ENCODE measurements around the gene U2SURP. TPM values are rescaled to one million over a fixed set of nuclear protein-coding genes. Genes with fewer than 3 reads are reported as not detected.

The U2SURP gene
- 101 TPM for polyA plus RNA-seq
- long read RNA-seq, donor 1, partial matches to known transcripts: 0 of 3 reads
- long read RNA-seq, donor 1, other reads (novel, unspliced or antisense): 0 of 3 reads
- long read RNA-seq, donor 2, full-length matches to known transcripts: 9 of 9 reads
- long read RNA-seq, donor 2, partial matches to known transcripts: 0 of 9 reads
- long read RNA-seq, donor 2, other reads (novel, unspliced or antisense): 0 of 9 reads
- long read RNA-seq, donor 3: 0 reads
- long read RNA-seq, donor 4, partial matches to known transcripts: 0 of 5 reads
- long read RNA-seq, donor 4, other reads (novel, unspliced or antisense): 0 of 5 reads
- long read RNA-seq, donor 5, full-length matches to known transcripts: 9 of 9 reads
- long read RNA-seq, donor 5, partial matches to known transcripts: 0 of 9 reads
- long read RNA-seq, donor 5, other reads (novel, unspliced or antisense): 0 of 9 reads
- long read RNA-seq, donor 6, transcript U2SURP-215 (6 exons, 588 nt): major isoform, 10 of 17 reads
- long read RNA-seq, donor 6, partial matches to known transcripts: 5 of 17 reads
- long read RNA-seq, donor 6, other reads (novel, unspliced or antisense): 0 of 17 reads
- long read RNA-seq, donor 7, transcript U2SURP-215 (6 exons, 588 nt): major isoform, 10 of 11 reads
- long read RNA-seq, donor 7, partial matches to known transcripts: 0 of 11 reads
- long read RNA-seq, donor 7, other reads (novel, unspliced or antisense): 0 of 11 reads
- long read RNA-seq, donor 8, transcript U2SURP-215 (6 exons, 588 nt): major isoform, 12 of 20 reads
- long read RNA-seq, donor 8, partial matches to known transcripts: 5 of 20 reads
- long read RNA-seq, donor 8, other reads (novel, unspliced or antisense): 0 of 20 reads
- long read RNA-seq, donor 9, transcript U2SURP-215 (6 exons, 588 nt): major isoform, 13 of 26 reads
- long read RNA-seq, donor 9, partial matches to known transcripts: 10 of 26 reads
- long read RNA-seq, donor 9, other reads (novel, unspliced or antisense): 0 of 26 reads
- long read RNA-seq, donor 10, transcript U2SURP-215 (6 exons, 588 nt): major isoform, 15 of 34 reads
- long read RNA-seq, donor 10, partial matches to known transcripts: 18 of 34 reads
- long read RNA-seq, donor 10, other reads (novel, unspliced or antisense): 0 of 34 reads
- long read RNA-seq, donor 11, full-length matches to known transcripts: 13 of 13 reads
- long read RNA-seq, donor 11, partial matches to known transcripts: 0 of 13 reads
- long read RNA-seq, donor 11, other reads (novel, unspliced or antisense): 0 of 13 reads

DNA sequence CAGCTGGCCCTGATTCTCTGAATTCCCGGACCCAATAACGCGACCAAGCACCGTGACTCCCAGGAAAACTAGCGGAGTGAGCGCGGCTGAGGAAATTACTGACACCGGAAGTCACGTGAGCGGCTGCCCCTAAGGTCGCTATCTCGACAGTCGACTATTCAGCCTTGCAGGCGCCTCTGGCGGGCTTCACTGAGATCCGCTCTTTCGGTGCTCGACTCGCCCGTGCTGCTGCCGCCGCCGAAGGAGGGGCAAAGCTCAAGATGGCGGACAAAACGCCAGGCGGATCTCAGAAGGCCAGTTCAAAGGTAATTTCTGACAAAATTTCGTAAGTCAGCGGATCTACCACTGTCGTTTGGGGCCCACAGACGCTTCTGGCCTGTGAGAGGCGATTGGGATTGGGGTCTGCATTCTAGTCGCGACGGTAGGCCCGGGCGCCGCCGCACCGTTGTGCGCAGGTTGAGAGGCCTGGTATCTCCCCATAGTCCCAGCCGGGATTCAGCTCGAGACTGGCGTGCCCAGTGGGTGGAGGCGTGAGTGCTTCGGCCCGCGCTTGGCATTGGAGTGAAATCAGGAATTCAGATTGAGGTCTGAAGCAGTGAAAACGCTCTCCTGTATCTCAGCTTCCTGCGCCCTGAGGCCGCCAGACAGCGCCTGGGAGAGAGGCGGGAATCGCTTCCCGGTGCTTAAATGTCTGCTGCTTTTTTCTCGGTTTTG lies at the start of gene U2SURP:
TSS of gene U2SURP (plus strand) at position 202 of the 714 bp plus-strand sequence. CDS start at position 261, 59 bp downstream.
- Histone ChIP-seq H3K4me1 (ENCODE audit: control insufficient read depth, insufficient read depth, low read length) (peaks cover 6% of the 10 kb centered on the region), H3K4me3 (ENCODE audit: low read length) (peak within 1 kb of the TSS; percentile 88), H3K27me3 (ENCODE audit: control insufficient read depth, insufficient read depth, low read length) (no peaks in the 10 kb centered on the region), H3K27ac (ENCODE audit: low read length) (peak within 1 kb of the TSS; percentile 93), H3K9me3 (ENCODE audit: control insufficient read depth, low read depth, low read length) (no peaks in the 10 kb centered on the region), H3K36me3 (ENCODE audit: control insufficient read depth, insufficient read depth, low read length) (no peaks in the 10 kb centered on the region)
- WGBS (ENCODE audit: insufficient coverage, low lambda C conversion rate): no CpG with 5 or more reads among the region's 55 CpGs
- DNase-seq: peak; percentile 98 to 99

DNA sequence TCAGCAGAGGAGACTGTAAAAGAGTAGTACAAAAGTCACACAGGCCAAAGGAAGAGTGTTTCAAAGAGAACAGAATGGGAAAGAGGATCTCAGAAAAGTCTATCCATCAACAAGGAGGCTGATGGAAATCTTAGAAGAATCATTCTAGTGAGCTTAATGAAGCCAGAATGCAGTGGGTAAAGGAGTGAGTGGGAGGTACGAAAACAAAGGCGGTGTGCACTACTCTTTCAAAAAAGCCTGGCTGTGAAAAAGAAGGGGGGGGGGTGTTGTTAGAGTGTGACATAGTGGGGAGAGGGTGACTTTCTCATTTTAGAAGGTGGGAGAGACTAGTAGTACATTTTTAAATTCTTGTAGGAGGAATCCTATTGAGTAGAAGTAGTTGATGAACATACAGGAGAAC lies 49.6 kb upstream of the U2SURP start:
- Histone ChIP-seq H3K27me3 (ENCODE audit: control insufficient read depth, insufficient read depth, low read length) (peaks cover 45% of the 10 kb centered on the region), H3K36me3 (ENCODE audit: control insufficient read depth, insufficient read depth, low read length) (no peaks in the 10 kb centered on the region), H3K9me3 (ENCODE audit: control insufficient read depth, low read depth, low read length) (peaks cover 5% of the 10 kb centered on the region), H3K27ac (ENCODE audit: low read length) (no peak overlapping the region), H3K4me3 (ENCODE audit: low read length) (no peak overlapping the region), H3K4me1 (ENCODE audit: control insufficient read depth, insufficient read depth, low read length) (no peaks in the 10 kb centered on the region)
- no peak for DNase-seq
- WGBS (ENCODE audit: insufficient coverage, low lambda C conversion rate): no CpG with 5 or more reads among the region's 2 CpGs

DNA sequence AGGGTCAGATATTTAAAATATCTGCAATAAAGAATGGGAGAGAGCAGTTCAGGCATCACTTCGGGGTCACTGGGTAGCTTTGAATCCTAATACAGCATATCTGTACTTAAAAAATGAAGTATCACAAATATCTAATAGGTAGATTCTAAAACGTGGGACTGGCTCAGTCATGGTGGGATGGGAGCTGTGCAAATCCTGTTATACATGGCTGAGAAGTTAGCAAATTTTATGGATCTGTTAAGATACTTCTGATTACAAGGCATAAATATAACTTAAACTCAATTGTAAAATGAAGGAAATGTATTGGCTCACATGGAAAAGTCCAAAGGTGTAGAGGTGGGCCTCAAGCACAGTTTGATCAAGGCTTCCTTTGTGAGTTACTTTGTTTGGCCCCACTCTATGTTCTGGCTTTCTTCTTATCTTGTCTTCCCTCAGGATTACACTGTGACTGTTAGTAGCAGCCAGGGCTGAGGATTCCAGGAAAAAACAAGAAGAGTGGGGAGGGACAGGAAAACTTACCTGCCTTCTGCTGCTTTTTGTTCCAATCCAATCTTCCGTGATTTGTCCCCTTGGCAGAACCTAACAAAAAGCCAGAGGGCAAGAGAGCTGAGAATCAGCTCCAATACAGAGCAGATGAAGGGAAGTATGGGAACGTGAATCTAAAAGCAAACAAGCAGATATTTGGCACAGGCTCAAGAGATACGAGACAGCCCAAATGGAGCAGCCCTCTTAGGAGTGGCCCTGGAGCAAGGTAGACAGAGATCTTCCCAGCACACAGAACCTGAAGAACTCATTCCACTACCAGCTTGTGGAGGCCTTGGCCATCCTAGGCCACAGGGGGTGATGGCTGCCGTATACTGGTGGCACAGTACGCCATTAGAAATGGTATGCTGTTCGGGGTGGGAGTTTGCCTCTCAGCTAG lies 48.8 kb upstream of the U2SURP start:
- no peak overlapping the region for H3K27ac ChIP-seq (ENCODE audit: low read length)
- no peaks in the 10 kb centered on the region for H3K36me3 ChIP-seq (ENCODE audit: control insufficient read depth, insufficient read depth, low read length)
- no peaks in the 10 kb centered on the region for H3K4me1 ChIP-seq (ENCODE audit: control insufficient read depth, insufficient read depth, low read length)
- H3K4me3 ChIP-seq (ENCODE audit: low read length): no peak overlapping the region
- no peak for DNase-seq
- H3K27me3 ChIP-seq (ENCODE audit: control insufficient read depth, insufficient read depth, low read length): peaks cover 41% of the 10 kb centered on the region
- 100% methylated on average over 3 of the region's 8 CpGs for WGBS (ENCODE audit: insufficient coverage, low lambda C conversion rate)
- peaks cover under 1% of the 10 kb centered on the region for H3K9me3 ChIP-seq (ENCODE audit: control insufficient read depth, low read depth, low read length)

DNA sequence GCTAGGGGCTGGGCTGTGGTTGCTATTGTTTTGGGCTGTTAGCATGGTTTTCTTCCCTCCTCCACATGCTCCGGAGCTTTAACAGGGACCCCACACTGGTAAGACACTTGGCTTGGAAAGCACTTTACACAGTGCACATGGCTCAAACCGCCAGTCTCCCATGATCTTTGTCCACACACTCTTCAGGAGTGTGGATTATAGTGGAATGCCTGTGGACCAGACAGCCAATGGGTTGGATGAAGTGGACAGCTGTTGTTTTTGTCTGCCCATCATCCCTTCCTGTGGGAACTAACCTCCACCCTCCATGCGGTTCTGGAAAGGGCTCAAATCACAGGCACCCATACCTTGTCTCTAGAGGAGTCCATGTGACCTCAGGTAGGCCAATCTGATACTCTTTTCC lies 47.9 kb upstream of the U2SURP start:
- Histone ChIP-seq H3K9me3 (ENCODE audit: control insufficient read depth, low read depth, low read length) (no peaks in the 10 kb centered on the region), H3K4me1 (ENCODE audit: control insufficient read depth, insufficient read depth, low read length) (no peaks in the 10 kb centered on the region), H3K36me3 (ENCODE audit: control insufficient read depth, insufficient read depth, low read length) (no peaks in the 10 kb centered on the region), H3K27ac (ENCODE audit: low read length) (no peak overlapping the region), H3K27me3 (ENCODE audit: control insufficient read depth, insufficient read depth, low read length) (peaks cover 40% of the 10 kb centered on the region), H3K4me3 (ENCODE audit: low read length) (no peak overlapping the region)
- no peak for DNase-seq
- WGBS (ENCODE audit: insufficient coverage, low lambda C conversion rate): no CpG with 5 or more reads among the region's 3 CpGs

DNA sequence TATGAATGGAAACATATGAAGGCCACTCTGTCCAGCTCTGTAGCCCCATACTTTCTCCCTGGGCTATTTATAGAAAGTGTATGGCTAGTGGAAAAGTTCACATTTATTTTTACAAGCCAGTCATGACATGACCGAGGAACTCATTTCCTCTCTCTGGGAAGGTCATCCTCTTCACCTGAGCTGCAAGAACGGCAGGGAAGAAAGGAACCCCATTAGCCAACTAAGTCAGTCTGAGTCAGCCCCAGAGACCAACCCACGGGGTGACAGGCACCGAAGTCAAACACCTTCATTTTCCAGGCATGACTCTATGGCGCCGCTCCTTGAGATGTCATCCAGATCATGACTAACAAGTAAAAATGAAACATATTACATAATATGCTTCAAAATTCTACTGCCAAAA lies 42.7 kb upstream of the U2SURP start:
- H3K9me3 ChIP-seq (ENCODE audit: control insufficient read depth, low read depth, low read length): peaks cover 8% of the 10 kb centered on the region
- no peak overlapping the region for H3K4me3 ChIP-seq (ENCODE audit: low read length)
- H3K27me3 ChIP-seq (ENCODE audit: control insufficient read depth, insufficient read depth, low read length): peaks cover 57% of the 10 kb centered on the region
- H3K4me1 ChIP-seq (ENCODE audit: control insufficient read depth, insufficient read depth, low read length): no peaks in the 10 kb centered on the region
- 80% methylated on average over 5 of the region's 6 CpGs for WGBS (ENCODE audit: insufficient coverage, low lambda C conversion rate)
- DNase-seq: no peak
- no peak overlapping the region for H3K27ac ChIP-seq (ENCODE audit: low read length)
- no peaks in the 10 kb centered on the region for H3K36me3 ChIP-seq (ENCODE audit: control insufficient read depth, insufficient read depth, low read length)

DNA sequence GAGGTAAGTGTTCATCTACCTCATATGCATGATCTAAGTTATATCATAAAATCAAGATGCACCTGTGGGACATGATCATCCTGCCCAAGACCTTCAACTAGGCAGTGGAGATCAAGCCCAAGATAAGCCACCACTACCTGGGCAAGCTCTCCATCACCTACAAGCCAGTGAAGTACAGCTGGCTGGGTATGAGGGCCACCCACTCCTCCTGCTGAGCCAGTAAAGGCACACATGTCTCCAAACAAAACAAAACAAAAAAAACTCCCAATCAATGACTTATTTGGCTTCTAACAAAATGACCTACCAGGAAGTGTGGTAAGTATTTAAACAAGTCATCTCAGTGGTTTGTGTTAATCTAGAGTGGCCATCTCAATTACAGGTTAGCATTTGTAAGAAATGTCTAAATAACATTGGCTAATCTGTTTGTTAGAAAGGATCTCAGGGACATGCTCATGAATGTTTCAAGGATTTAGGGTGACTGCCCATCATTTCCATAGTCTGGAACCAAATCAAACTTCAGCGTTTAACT lies 41.0 kb upstream of the U2SURP start:
- Histone ChIP-seq H3K36me3 (ENCODE audit: control insufficient read depth, insufficient read depth, low read length) (no peaks in the 10 kb centered on the region), H3K9me3 (ENCODE audit: control insufficient read depth, low read depth, low read length) (peaks cover 8% of the 10 kb centered on the region), H3K27me3 (ENCODE audit: control insufficient read depth, insufficient read depth, low read length) (peaks cover 67% of the 10 kb centered on the region), H3K4me3 (ENCODE audit: low read length) (no peak overlapping the region), H3K4me1 (ENCODE audit: control insufficient read depth, insufficient read depth, low read length) (no peaks in the 10 kb centered on the region), H3K27ac (ENCODE audit: low read length) (no peak overlapping the region)
- no CpG with 5 or more reads among the region's 1 CpG for WGBS (ENCODE audit: insufficient coverage, low lambda C conversion rate)
- DNase-seq: no peak

DNA sequence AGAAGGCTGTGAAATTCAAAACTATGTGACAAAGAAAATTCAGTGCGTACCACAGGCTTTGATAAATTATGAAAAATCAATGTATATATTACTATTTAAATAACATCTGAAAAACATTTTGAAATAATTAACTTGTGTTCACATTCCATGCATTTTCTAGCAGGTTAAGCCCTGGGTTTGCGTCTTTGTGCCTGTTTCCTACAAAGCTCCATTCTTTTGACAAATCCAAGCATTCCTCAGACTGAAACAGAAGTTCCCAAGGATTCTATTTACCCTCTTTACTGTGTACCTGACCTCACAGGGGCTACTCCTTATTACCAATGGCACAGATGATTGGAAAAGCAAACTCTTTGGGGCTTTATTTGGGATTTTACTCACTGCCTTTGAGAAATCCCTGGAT lies 39.8 kb upstream of the U2SURP start:
- no peak overlapping the region for H3K4me3 ChIP-seq (ENCODE audit: low read length)
- DNase-seq: no peak
- no peak overlapping the region for H3K27ac ChIP-seq (ENCODE audit: low read length)
- no peaks in the 10 kb centered on the region for H3K4me1 ChIP-seq (ENCODE audit: control insufficient read depth, insufficient read depth, low read length)
- WGBS (ENCODE audit: insufficient coverage, low lambda C conversion rate): 100% methylated on average over 1 of the region's 2 CpGs
- H3K27me3 ChIP-seq (ENCODE audit: control insufficient read depth, insufficient read depth, low read length): peaks cover 71% of the 10 kb centered on the region
- peaks cover 8% of the 10 kb centered on the region for H3K9me3 ChIP-seq (ENCODE audit: control insufficient read depth, low read depth, low read length)
- H3K36me3 ChIP-seq (ENCODE audit: control insufficient read depth, insufficient read depth, low read length): no peaks in the 10 kb centered on the region

DNA sequence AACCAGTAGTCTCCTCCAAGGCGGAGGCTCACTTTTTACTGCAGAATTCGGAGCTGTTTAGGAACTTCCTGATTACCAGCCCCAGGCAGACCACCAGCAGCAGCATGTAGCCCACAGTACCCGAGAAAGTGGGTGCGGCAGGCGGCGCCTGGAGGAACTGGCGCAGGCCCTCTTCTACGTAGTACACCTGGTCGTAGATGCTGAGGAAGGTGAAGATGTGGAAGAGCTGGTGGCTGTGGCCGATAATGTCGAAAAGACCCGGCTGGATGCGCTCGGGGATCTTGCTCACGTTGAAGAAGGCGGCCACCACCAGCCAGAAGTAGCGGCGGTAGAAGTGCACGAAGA lies 39.2 kb upstream of the U2SURP start:
- no peak overlapping the region for H3K27ac ChIP-seq (ENCODE audit: low read length)
- no peaks in the 10 kb centered on the region for H3K4me1 ChIP-seq (ENCODE audit: control insufficient read depth, insufficient read depth, low read length)
- no CpG with 5 or more reads among the region's 19 CpGs for WGBS (ENCODE audit: insufficient coverage, low lambda C conversion rate)
- no peak for DNase-seq
- peaks cover 70% of the 10 kb centered on the region for H3K27me3 ChIP-seq (ENCODE audit: control insufficient read depth, insufficient read depth, low read length)
- peaks cover 8% of the 10 kb centered on the region for H3K9me3 ChIP-seq (ENCODE audit: control insufficient read depth, low read depth, low read length)
- H3K36me3 ChIP-seq (ENCODE audit: control insufficient read depth, insufficient read depth, low read length): no peaks in the 10 kb centered on the region
- H3K4me3 ChIP-seq (ENCODE audit: low read length): no peak overlapping the region
